IPS-NIHi7 (cell line): Measurements from ENCODE around the gene SYNE4.

Source experiments
- DNase-seq: peaks from one replicate; pipeline ENCODE4 v3.0.0; 2012; ENCODE audit warnings: mixed read lengths; ENCODE audit errors: extremely low spot score

The SYNE4 gene

GRCh38 chr19:36026091-36026876, 17.7 kb upstream of the SYNE4 start:
- no peak for DNase-seq

- DNase-seq: no peak
Measured at GRCh38 chr19:36025541-36025940, 16.9 kb upstream of the SYNE4 start.

- no peak for DNase-seq
Measured at GRCh38 chr19:36023432-36023831, 14.8 kb upstream of the SYNE4 start.

- DNase-seq: no peak
Measured at GRCh38 chr19:36019061-36019670, 10.6 kb upstream of the SYNE4 start.

- DNase-seq: peak; percentile 100
Measured at GRCh38 chr19:36014012-36014924, 5.7 kb upstream of the SYNE4 start, which contains the start of gene ALKBH6. TSS of gene ALKBH6 (minus strand) at chr19:36014213. CDS start at chr19:36013397, 816 bp downstream.

GRCh38 chr19:36013280-36014011, 4.8 kb upstream of the SYNE4 start:
- DNase-seq: no peak

- no peak for DNase-seq
Measured at GRCh38 chr19:36010402-36010801, 1.8 kb upstream of the SYNE4 start.

GRCh38 chr19:36009633-36010379, 1.2 kb upstream of the SYNE4 start:
- no peak for DNase-seq

GRCh38 chr19:36009220-36009619, 607 bp upstream of the SYNE4 start:
- DNase-seq: peak; percentile 70

GRCh38 chr19:36006955-36007354, 1.7 kb downstream of the SYNE4 start:
- no peak for DNase-seq

GRCh38 chr19:36003284-36003683, 5.3 kb downstream of the SYNE4 start:
- no peak for DNase-seq

- DNase-seq: no peak
Measured at GRCh38 chr19:36001605-36002004, 7.0 kb downstream of the SYNE4 start.

- DNase-seq: no peak
Measured at GRCh38 chr19:35996777-35997176, 11.8 kb downstream of the SYNE4 start.

GRCh38 chr19:35995048-35995993, 13.3 kb downstream of the SYNE4 start, which contains the start of gene SDHAF1:
TSS of gene SDHAF1 (plus strand) at chr19:35995188. CDS start at chr19:35995275, 87 bp downstream.
- DNase-seq: peak; percentile 95

- peak; percentile 71 for DNase-seq
Measured at GRCh38 chr19:35993923-35994598, 14.6 kb downstream of the SYNE4 start.

- no peak for DNase-seq
Measured at GRCh38 chr19:35992907-35993765, 15.5 kb downstream of the SYNE4 start.

GRCh38 chr19:35991731-35992450, 16.7 kb downstream of the SYNE4 start:
- no peak for DNase-seq
